ENCODE results near the gene EIF3J.

DNA sequence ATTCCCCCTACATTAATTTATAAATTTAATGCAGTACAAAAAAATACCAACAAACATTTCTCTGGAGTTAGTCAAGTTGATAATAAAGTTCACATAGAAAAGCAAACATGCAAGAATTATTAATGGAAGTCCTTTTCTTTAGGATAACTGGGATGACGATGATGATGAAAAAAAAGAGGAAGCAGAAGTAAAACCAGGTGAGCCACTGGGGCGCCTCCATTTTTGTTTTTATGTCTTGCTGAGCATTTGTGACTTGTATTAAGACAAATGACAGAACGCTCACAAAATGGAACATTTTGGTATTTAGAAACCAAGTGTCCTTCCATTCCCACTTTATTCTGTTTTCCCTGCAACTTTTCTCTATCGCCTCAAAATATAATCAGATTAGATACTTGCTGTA, 13.8 kb downstream of the EIF3J start:
- no peak for TF ChIP-seq SUZ12 (IDR thresholded peaks at IDR 0.05; ENCODE audit: extremely low read depth, insufficient read depth, insufficient read length)
- no peak for TF ChIP-seq ZNF274 (IDR thresholded peaks at IDR 0.05; ENCODE audit: low read depth, low read length)

All from NT2/D1 (cell line).